ENCODE measurements around the gene FRG1.

DNA sequence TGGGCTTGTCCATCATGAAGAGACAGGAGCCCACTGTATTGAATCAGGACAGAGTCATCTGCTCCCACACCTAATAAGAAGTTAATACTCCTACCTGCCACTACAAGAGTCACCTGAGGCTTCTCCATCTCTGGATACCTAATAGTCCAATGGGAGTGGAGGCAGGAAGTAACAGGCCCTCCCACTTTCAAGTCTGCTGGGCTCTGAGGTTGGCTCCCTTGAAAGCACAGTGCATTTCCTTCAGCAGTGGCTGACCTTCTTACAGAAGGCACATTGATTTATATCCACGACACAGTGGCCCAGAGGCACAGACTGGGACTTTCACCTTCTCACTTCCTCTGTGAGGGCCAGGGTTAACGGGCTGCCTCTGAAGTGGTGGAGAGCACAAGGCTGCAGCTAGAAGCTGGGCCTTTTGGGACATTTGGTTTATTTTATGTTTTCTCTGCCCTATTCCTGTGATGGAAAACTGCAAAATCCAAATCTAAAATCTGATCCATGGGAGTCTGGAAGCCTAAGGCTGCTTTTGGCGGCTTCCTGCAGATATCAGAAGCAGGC lies 48.3 kb downstream of the FRG1 start:
- TF ChIP-seq EZH2 (IDR thresholded peaks at IDR 0.05; ENCODE audit: borderline replicate concordance, insufficient read depth, low read length, poor library complexity, severe bottlenecking): no peak
- TF ChIP-seq, protein P1, sequence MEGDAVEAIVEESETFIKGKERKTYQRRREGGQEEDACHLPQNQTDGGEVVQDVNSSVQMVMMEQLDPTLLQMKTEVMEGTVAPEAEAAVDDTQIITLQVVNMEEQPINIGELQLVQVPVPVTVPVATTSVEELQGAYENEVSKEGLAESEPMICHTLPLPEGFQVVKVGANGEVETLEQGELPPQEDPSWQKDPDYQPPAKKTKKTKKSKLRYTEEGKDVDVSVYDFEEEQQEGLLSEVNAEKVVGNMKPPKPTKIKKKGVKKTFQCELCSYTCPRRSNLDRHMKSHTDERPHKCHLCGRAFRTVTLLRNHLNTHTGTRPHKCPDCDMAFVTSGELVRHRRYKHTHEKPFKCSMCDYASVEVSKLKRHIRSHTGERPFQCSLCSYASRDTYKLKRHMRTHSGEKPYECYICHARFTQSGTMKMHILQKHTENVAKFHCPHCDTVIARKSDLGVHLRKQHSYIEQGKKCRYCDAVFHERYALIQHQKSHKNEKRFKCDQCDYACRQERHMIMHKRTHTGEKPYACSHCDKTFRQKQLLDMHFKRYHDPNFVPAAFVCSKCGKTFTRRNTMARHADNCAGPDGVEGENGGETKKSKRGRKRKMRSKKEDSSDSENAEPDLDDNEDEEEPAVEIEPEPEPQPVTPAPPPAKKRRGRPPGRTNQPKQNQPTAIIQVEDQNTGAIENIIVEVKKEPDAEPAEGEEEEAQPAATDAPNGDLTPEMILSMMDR (IDR thresholded peaks at IDR 0.05; ENCODE audit: poor library complexity, severe bottlenecking): no peak
- no peak for TF ChIP-seq EP300 (conservative IDR thresholded peaks at IDR 0.05; ENCODE audit: poor library complexity, severe bottlenecking)
- TF ChIP-seq, protein P2, sequence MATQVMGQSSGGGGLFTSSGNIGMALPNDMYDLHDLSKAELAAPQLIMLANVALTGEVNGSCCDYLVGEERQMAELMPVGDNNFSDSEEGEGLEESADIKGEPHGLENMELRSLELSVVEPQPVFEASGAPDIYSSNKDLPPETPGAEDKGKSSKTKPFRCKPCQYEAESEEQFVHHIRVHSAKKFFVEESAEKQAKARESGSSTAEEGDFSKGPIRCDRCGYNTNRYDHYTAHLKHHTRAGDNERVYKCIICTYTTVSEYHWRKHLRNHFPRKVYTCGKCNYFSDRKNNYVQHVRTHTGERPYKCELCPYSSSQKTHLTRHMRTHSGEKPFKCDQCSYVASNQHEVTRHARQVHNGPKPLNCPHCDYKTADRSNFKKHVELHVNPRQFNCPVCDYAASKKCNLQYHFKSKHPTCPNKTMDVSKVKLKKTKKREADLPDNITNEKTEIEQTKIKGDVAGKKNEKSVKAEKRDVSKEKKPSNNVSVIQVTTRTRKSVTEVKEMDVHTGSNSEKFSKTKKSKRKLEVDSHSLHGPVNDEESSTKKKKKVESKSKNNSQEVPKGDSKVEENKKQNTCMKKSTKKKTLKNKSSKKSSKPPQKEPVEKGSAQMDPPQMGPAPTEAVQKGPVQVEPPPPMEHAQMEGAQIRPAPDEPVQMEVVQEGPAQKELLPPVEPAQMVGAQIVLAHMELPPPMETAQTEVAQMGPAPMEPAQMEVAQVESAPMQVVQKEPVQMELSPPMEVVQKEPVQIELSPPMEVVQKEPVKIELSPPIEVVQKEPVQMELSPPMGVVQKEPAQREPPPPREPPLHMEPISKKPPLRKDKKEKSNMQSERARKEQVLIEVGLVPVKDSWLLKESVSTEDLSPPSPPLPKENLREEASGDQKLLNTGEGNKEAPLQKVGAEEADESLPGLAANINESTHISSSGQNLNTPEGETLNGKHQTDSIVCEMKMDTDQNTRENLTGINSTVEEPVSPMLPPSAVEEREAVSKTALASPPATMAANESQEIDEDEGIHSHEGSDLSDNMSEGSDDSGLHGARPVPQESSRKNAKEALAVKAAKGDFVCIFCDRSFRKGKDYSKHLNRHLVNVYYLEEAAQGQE (IDR thresholded peaks at IDR 0.05; ENCODE audit: borderline replicate concordance): no peak

Measured in neural cell (in vitro differentiated cells).